Glutamatergic neuron (in vitro differentiated cells): ENCODE measurements around the gene PDE4DIP. TPM values are rescaled to one million over a fixed set of nuclear protein-coding genes. Genes with fewer than 3 reads are reported as not detected.
"Not testable (repeated sequence)": the region's sequence is repeated elsewhere in the genome, so short reads cannot be mapped to it uniquely, and the experiment has no call there.

Experiments used
- DNase-seq: peaks from one replicate; pipeline ENCODE4 v3.0.0; 2022
- H3K27ac Mint-ChIP-seq: one replicate; pipeline ENCODE4 v1.8.0; 2020; ENCODE audit warnings: mild to moderate bottlenecking, mixed read lengths, inconsistent platforms; ENCODE audit not compliant: unreplicated experiment
- H3K27me3 Mint-ChIP-seq: one replicate; pipeline ENCODE4 v1.8.0; 2020; ENCODE audit warnings: mild to moderate bottlenecking, moderate library complexity, mixed read lengths, inconsistent platforms; ENCODE audit not compliant: unreplicated experiment
- H3K36me3 Mint-ChIP-seq: one replicate; pipeline ENCODE4 v1.8.0; 2020; ENCODE audit warnings: mild to moderate bottlenecking, mixed read lengths, inconsistent platforms; ENCODE audit not compliant: unreplicated experiment
- H3K4me1 Mint-ChIP-seq: one replicate; pipeline ENCODE4 v1.8.0; 2020; ENCODE audit warnings: mild to moderate bottlenecking, low read depth, mixed read lengths, inconsistent platforms; ENCODE audit not compliant: unreplicated experiment
- H3K4me3 Mint-ChIP-seq: one replicate; pipeline ENCODE4 v1.8.0; 2020; ENCODE audit warnings: mild to moderate bottlenecking, mixed read lengths, inconsistent platforms; ENCODE audit not compliant: unreplicated experiment
- H3K9me3 Mint-ChIP-seq: one replicate; pipeline ENCODE4 v1.8.0; 2020; ENCODE audit warnings: mild to moderate bottlenecking, moderate library complexity, mixed read lengths, inconsistent platforms; ENCODE audit not compliant: unreplicated experiment
- total RNA-seq: library from RNA; stranded (reverse); fragmentation: NEBNext Ultra II Directional; extraction: Animal tissue kit (Norgen Biotek cat#: 25700); gene quantifications from one replicate; pipeline ENCODE4 v1.2.1, GENCODE V29; 2021; ENCODE audit not compliant: unreplicated experiment

Gene PDE4DIP
- total RNA-seq, 1 donor from 2014 or later: 163 TPM

- not testable (repeated sequence) for H3K27ac Mint-ChIP-seq, DNase-seq, H3K4me1 Mint-ChIP-seq, H3K4me3 Mint-ChIP-seq, H3K9me3 Mint-ChIP-seq, H3K36me3 Mint-ChIP-seq, H3K27me3 Mint-ChIP-seq
Measured at GRCh38 chr1:149008769-149009168, 164.5 kb downstream of the PDE4DIP start.

GRCh38 chr1:149009761-149010160, 165.5 kb downstream of the PDE4DIP start:
- H3K27me3 Mint-ChIP-seq, H3K27ac Mint-ChIP-seq, H3K4me3 Mint-ChIP-seq, DNase-seq, H3K9me3 Mint-ChIP-seq, H3K36me3 Mint-ChIP-seq, H3K4me1 Mint-ChIP-seq: not testable (repeated sequence)

GRCh38 chr1:149012599-149012998, 168.4 kb downstream of the PDE4DIP start:
- H3K4me3 Mint-ChIP-seq, H3K27ac Mint-ChIP-seq, H3K27me3 Mint-ChIP-seq, H3K9me3 Mint-ChIP-seq, H3K4me1 Mint-ChIP-seq, DNase-seq, H3K36me3 Mint-ChIP-seq: not testable (repeated sequence)

GRCh38 chr1:149013513-149013912, 169.3 kb downstream of the PDE4DIP start:
- H3K4me3 Mint-ChIP-seq, DNase-seq, H3K27me3 Mint-ChIP-seq, H3K36me3 Mint-ChIP-seq, H3K9me3 Mint-ChIP-seq, H3K27ac Mint-ChIP-seq, H3K4me1 Mint-ChIP-seq: not testable (repeated sequence)

GRCh38 chr1:149015522-149015921, 171.3 kb downstream of the PDE4DIP start:
- not testable (repeated sequence) for H3K9me3 Mint-ChIP-seq, H3K27me3 Mint-ChIP-seq, H3K4me3 Mint-ChIP-seq, H3K27ac Mint-ChIP-seq, DNase-seq, H3K4me1 Mint-ChIP-seq, H3K36me3 Mint-ChIP-seq

GRCh38 chr1:149016626-149017025, 172.4 kb downstream of the PDE4DIP start:
- not testable (repeated sequence) for H3K9me3 Mint-ChIP-seq, H3K27ac Mint-ChIP-seq, H3K36me3 Mint-ChIP-seq, H3K4me3 Mint-ChIP-seq, DNase-seq, H3K4me1 Mint-ChIP-seq, H3K27me3 Mint-ChIP-seq

GRCh38 chr1:149018577-149018976, 174.3 kb downstream of the PDE4DIP start:
- not testable (repeated sequence) for H3K27me3 Mint-ChIP-seq, H3K4me1 Mint-ChIP-seq, H3K36me3 Mint-ChIP-seq, H3K27ac Mint-ChIP-seq, H3K4me3 Mint-ChIP-seq, DNase-seq, H3K9me3 Mint-ChIP-seq

- not testable (repeated sequence) for H3K9me3 Mint-ChIP-seq, H3K36me3 Mint-ChIP-seq, H3K27ac Mint-ChIP-seq, H3K4me1 Mint-ChIP-seq, H3K4me3 Mint-ChIP-seq, H3K27me3 Mint-ChIP-seq, DNase-seq
Measured at GRCh38 chr1:149024327-149024726, 180.1 kb downstream of the PDE4DIP start.

- not testable (repeated sequence) for H3K4me1 Mint-ChIP-seq, H3K36me3 Mint-ChIP-seq, H3K27ac Mint-ChIP-seq, DNase-seq, H3K27me3 Mint-ChIP-seq, H3K9me3 Mint-ChIP-seq, H3K4me3 Mint-ChIP-seq
Measured at GRCh38 chr1:149033916-149034315, 189.7 kb downstream of the PDE4DIP start.

- not testable (repeated sequence) for DNase-seq, H3K36me3 Mint-ChIP-seq, H3K9me3 Mint-ChIP-seq, H3K4me3 Mint-ChIP-seq, H3K27ac Mint-ChIP-seq, H3K4me1 Mint-ChIP-seq, H3K27me3 Mint-ChIP-seq
Measured at GRCh38 chr1:149043056-149043455, 198.8 kb downstream of the PDE4DIP start.

- not testable (repeated sequence) for DNase-seq, H3K27me3 Mint-ChIP-seq, H3K27ac Mint-ChIP-seq, H3K36me3 Mint-ChIP-seq, H3K4me1 Mint-ChIP-seq, H3K9me3 Mint-ChIP-seq, H3K4me3 Mint-ChIP-seq
Measured at GRCh38 chr1:149064611-149065010, 220.4 kb downstream of the PDE4DIP start.
